Fibroblast of gingiva (primary cell): ENCODE data around the gene EVI2B.
"Not testable (repeated sequence)": the region's sequence is repeated elsewhere in the genome, so short reads cannot be mapped to it uniquely, and the experiment has no call there.

Source experiments
- DNase-seq: peaks from one replicate; pipeline ENCODE4 v3.0.0-alpha.2; 2011; ENCODE audit warnings: low read depth

Gene EVI2B

GRCh38 chr17:31269578-31269983 is 44.3 kb downstream of the EVI2B start:
- peak; percentile 97 for DNase-seq

- DNase-seq, result no peak
Observed at GRCh38 chr17:31269036-31269577, 44.7 kb downstream of the EVI2B start.

- no peak for DNase-seq
Observed at GRCh38 chr17:31266042-31266441, 47.8 kb downstream of the EVI2B start.

GRCh38 chr17:31262923-31263322 is 50.9 kb downstream of the EVI2B start:
- not testable (repeated sequence) for DNase-seq

- DNase-seq, result no peak
Observed at GRCh38 chr17:31261601-31262000, 52.3 kb downstream of the EVI2B start.

GRCh38 chr17:31260151-31260550 is 53.7 kb downstream of the EVI2B start:
- no peak for DNase-seq

GRCh38 chr17:31256936-31257335 is 56.9 kb downstream of the EVI2B start:
- DNase-seq, result no peak

- DNase-seq, result no peak
Observed at GRCh38 chr17:31254654-31255053, 59.2 kb downstream of the EVI2B start.
